Measurements from ENCODE around the gene SORCS3.

The SORCS3 gene

DNA sequence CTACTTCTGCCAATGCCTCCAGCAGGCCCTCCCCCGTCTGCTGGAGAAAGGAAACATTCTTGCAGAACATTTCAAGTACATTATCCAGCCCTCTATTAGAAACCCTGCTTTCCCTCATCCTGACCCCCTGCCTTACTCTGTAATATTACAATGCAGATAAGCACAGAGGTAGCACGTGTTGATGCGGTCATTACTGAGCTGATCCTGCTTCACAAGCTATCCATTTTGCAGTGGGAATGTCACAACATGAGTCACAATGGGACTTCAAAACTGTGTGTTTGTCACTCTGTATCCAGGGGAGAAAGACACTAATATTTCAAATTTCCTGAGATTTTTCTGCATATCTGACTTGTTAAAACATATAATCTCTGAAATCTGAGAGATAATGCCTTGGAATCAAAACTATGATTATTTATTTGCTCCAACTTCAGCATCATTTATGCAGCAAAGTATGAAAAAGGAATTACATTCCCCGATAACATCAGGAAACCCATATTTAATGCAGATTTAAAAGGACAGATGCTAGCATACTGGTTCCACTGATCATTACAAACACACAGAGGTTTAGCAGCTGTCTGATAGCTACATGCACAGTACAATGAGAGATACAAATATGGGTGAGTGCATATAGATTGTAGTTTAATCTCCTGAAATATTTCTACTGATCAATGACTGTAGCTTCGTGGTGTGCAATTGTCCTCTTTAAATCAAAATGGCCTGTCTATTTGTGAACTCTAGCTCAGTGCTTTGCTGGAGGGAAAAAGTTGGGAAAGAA lies 239.7 kb downstream of the SORCS3 start:
- DNase-seq (ENCODE audit: low read depth): no peak
- TF ChIP-seq, protein P1, sequence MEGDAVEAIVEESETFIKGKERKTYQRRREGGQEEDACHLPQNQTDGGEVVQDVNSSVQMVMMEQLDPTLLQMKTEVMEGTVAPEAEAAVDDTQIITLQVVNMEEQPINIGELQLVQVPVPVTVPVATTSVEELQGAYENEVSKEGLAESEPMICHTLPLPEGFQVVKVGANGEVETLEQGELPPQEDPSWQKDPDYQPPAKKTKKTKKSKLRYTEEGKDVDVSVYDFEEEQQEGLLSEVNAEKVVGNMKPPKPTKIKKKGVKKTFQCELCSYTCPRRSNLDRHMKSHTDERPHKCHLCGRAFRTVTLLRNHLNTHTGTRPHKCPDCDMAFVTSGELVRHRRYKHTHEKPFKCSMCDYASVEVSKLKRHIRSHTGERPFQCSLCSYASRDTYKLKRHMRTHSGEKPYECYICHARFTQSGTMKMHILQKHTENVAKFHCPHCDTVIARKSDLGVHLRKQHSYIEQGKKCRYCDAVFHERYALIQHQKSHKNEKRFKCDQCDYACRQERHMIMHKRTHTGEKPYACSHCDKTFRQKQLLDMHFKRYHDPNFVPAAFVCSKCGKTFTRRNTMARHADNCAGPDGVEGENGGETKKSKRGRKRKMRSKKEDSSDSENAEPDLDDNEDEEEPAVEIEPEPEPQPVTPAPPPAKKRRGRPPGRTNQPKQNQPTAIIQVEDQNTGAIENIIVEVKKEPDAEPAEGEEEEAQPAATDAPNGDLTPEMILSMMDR (IDR thresholded peaks at IDR 0.05; ENCODE audit: insufficient read depth, low read depth, low read length, missing control alignments): no peak
- H3K4me3 ChIP-seq (ENCODE audit: low read length): no peak overlapping the region

DNA sequence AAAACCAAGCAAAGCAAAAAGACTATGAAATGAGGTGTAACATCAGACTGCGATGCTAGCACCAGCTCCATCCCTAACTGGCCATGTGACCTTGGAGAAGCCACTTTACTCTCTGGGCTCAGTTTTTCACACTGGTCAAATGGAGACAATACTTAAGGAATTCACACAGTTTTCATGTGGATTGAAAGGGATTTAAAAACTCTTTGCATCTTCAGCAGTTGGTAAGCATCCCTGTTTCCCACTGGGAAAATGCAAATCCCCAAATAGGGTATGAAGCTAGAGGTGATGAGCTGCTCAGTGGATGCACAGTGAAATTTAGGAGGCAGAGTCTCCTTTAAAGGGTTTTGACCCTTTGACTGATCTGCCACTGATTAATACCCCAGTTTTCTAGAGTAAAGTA lies 240.7 kb downstream of the SORCS3 start:
- H3K4me3 ChIP-seq (ENCODE audit: low read length): no peak overlapping the region
- TF ChIP-seq, protein P1 (IDR thresholded peaks at IDR 0.05; ENCODE audit: insufficient read depth, low read depth, low read length, missing control alignments): no peak
- no peak for DNase-seq (ENCODE audit: low read depth)

DNA sequence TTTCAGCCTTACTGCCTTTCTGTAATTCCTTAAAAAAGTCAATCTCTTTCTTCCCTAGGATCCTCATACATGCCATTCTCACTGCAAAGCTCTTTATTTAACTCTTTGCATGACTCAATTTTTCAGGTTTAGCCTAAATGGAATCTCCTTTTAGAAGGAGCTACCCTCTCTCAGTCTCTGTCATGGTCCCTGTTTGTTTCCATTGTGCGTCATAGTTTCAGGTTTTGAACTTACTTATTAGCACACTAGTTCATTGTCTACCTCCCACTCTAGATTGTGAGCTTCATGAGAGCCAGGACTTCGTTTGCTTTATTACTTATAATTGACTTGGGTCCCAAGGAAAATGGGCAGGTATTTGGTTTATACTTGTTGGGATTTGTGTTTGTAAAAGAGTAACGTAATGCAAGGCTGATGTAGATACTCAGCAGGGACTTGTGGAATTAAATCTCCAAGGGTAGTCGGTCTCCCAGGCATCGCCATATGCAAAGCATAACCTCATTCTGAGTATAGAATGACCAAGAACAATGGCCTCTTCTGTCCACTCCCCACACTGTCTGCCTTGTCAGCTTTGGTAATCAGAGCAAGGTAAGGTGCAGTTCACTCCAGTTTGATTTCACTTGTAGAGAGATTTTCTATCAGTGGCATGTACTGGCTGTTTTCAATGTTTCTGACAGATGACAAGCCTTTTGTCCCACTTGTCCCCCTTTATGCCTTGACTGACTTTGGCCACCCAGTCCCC lies 252.0 kb downstream of the SORCS3 start:
- H3K4me3 ChIP-seq (ENCODE audit: low read length): no peak overlapping the region
- TF ChIP-seq, protein P1 (IDR thresholded peaks at IDR 0.05; ENCODE audit: insufficient read depth, low read depth, low read length, missing control alignments): no peak
- no peak for DNase-seq (ENCODE audit: low read depth)

DNA sequence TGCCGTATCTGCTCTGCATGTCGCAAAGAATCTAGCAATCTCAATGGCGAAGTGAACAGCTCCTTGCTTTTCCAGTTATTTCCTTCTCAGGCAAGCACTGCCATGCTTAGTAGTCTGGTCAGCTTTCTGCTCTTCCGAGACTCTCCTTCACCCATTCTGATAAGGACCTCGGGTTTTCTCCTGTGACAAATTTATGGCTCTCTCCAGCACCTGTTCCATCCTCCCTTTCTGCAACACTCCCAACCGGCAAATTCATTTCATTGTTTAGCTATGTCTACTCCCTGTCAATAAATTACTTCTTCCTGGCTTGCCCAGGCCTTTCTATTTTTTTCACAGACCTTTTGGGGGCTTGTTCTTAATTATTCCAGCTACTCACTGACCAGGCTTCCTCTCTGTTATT lies 252.6 kb downstream of the SORCS3 start:
- TF ChIP-seq, protein P1 (IDR thresholded peaks at IDR 0.05; ENCODE audit: insufficient read depth, low read depth, low read length, missing control alignments): no peak
- DNase-seq (ENCODE audit: low read depth): no peak

DNA sequence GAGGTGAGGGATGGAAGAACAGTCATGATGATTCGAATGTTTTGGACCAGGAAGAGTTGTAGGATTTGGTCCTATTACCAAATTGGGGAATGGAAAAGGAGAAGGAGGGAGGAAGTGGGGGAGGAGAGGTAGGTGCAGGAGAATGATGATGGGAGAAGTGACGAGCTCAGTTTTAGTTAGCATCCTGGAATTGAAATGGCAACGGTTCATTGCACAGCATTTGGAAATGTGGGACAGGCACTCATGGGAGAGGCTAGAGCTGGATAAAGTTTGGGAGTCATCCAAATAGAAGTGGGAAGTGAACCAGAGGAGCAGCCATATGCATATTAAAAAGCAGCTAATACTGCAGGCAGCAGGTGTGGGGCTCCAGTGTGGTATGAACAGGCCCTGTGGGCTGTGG lies 253.6 kb downstream of the SORCS3 start:
- no peak for DNase-seq (ENCODE audit: low read depth)
- TF ChIP-seq, protein P1 (IDR thresholded peaks at IDR 0.05; ENCODE audit: insufficient read depth, low read depth, low read length, missing control alignments): no peak
- H3K4me3 ChIP-seq (ENCODE audit: low read length): no peak overlapping the region

More for the DNA sequence above, 252.6 kb downstream of the SORCS3 start:
- H3K4me3 ChIP-seq (ENCODE audit: low read length): no peak overlapping the region

DNA sequence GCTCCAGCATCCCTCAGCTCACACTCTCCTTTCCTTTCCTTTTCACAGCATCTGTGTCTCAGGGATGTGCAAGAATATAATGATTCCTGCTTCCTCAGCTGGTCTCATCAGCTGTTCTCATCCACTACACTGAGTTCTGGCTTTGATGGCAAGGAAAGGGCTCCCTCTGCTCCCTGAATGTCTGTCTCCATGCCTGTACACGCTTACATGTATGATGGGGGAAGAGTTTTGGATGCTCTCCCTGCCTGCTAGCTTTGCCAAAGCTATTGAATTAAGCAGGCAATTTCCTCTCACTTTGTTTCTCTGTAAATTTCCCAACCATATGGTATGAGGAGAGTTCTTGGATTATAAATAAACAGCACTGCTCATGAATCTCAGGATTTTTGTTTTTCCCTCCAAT lies 254.5 kb downstream of the SORCS3 start:
- no peak overlapping the region for H3K4me3 ChIP-seq (ENCODE audit: low read length)
- TF ChIP-seq, protein P1 (IDR thresholded peaks at IDR 0.05; ENCODE audit: insufficient read depth, low read depth, low read length, missing control alignments): no peak

More for the DNA sequence above, 254.5 kb downstream of the SORCS3 start:
- DNase-seq (ENCODE audit: low read depth): no peak

Measured in epithelial cell of esophagus (primary cell).